NT2/D1 (cell line): ENCODE measurements around the gene KLF16.

ENCODE experiments used
- SUZ12 ChIP-seq: IDR thresholded peaks from 2 replicates; pipeline ENCODE4 v1.6.1; 2011; ENCODE audit not compliant: insufficient read length, insufficient read depth; ENCODE audit errors: extremely low read depth
- YY1 ChIP-seq: IDR thresholded peaks from 2 replicates; pipeline ENCODE4 v1.6.1; 2011; ENCODE audit not compliant: insufficient read length, insufficient read depth

DNA sequence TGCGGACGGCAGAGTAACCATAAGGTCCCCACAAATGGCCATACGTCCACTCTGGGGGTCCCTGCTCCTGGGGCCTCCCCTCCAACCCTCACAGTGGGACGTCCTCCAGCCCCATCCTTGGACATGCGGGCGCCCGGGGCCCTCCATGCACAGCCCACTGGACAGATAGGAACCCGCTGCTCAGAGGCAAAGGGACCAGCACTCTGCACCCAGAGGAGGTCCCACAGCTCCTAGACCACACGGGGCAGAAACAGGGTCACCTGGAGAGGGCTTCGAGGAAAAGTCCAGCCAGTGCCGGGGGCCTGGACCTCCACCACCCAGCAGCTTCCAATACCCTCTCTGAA, 26.2 kb downstream of the KLF16 start:
- TF ChIP-seq SUZ12 (no peak), YY1 (no peak)
